Myocyte (in vitro differentiated cells): Measurements from ENCODE around the gene SMIM9. TPM values are rescaled to one million over a fixed set of nuclear protein-coding genes. Genes with fewer than 3 reads are reported as not detected.
"Not testable (repeated sequence)": the region's sequence is repeated elsewhere in the genome, so short reads cannot be mapped to it uniquely, and the experiment has no call there.

Source experiments
- DNase-seq: peaks from one replicate; pipeline ENCODE4 v3.0.0-alpha.2; 2012; ENCODE audit warnings: low read depth
- polyA plus RNA-seq: library from polyadenylated mRNA; unstranded; fragments of >200 nt; gene quantifications from one replicate; pipeline ENCODE4 v1.2.1, GENCODE V29; 2012; ENCODE audit warnings: missing spikeins
- total RNA-seq: library from RNA; depleted of rRNA; stranded (reverse); fragments of >200 nt; gene quantifications from 2 replicates; pipeline ENCODE4 v1.2.3, GENCODE V29; 2014

Gene SMIM9
- not detected in 2 replicates for total RNA-seq
- not detected for polyA plus RNA-seq

- no peak for DNase-seq
These were observed at the start of gene SMIM9 for GRCh38 chrX:154834562-154834961. SMIM9 (minus strand) TSS chrX:154834662; CDS start chrX:154830856, 3,806 bp downstream.

- not testable (repeated sequence) for DNase-seq
These were observed 49.6 kb upstream of the SMIM9 start for GRCh38 chrX:154884069-154884468.

GRCh38 chrX:154873329-154873728 lies 38.9 kb upstream of the SMIM9 start:
- DNase-seq, result no peak

DNA sequence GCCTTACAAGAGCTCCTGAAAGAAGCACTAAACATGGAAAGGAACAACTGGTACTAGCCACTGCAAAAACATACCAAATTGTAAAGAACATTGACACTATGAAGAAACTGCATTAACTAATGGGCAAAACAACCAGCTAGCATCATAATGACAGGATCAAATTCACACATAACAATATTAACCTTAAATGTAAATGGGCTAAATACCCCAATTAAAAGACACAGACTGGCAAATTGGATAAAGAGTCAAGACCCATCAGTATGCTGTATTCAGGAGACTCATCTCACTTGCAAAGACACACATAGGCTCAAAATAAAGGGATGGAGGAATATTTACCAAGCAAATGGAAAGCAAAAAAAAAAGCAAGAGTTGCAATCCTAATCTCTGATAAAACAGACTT lies 34.1 kb upstream of the SMIM9 start:
- not testable (repeated sequence) for DNase-seq

DNA sequence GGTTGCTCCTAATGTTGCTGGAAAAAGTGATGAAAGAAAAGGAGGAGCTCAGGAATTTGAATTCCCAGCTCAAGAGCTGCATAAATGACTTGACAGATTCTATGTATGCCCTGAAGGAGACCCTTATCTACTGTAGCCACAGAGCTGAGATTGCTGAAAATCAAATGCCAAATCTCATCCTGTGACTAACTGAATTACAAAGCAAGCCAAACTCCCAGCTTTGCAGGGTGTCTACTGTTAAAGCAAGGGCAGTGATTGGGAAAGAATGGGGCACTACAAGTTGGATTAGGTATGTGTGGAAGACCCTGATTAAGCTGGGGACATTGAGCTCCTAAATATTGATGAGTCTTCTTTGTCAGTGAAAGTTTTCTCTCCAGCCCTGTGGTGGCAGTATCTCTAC lies 20.8 kb upstream of the SMIM9 start:
- DNase-seq, result no peak

- no peak for DNase-seq
These were observed 16.6 kb upstream of the SMIM9 start for GRCh38 chrX:154850957-154851611.

GRCh38 chrX:154840856-154841255 lies 6.4 kb upstream of the SMIM9 start:
- DNase-seq, result peak; percentile 27

- no peak for DNase-seq
These were observed 1.7 kb upstream of the SMIM9 start for GRCh38 chrX:154836163-154836562.

DNA sequence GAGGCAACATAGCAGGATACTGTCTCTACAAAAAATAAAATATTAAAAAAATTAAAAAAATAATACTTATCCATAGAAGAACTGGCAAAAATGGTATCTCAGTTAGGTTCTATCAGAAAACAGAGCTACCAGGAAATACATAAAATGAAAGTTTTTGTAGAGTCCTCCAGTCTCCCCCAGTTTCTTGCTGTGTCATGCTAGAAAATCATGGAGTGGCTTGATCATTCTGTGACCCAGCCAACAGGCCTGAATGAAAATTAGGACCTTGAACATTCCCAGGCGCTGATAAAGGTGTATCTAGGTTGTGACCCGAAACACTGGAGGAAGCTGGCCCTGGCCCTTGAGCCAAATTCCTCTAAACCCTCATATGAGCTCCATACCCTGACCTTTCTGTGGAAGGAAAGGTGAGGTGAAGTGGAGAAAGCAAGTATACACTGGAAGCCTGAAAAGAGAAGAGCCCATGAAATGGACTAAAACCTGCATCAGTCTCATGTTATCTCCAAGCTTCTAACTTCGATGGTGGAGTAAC lies 652 bp downstream of the SMIM9 start:
- no peak for DNase-seq

- DNase-seq, result no peak
These were observed 4.5 kb downstream of the SMIM9 start for GRCh38 chrX:154829926-154830442.

GRCh38 chrX:154829134-154829533 lies 5.3 kb downstream of the SMIM9 start:
- DNase-seq, result no peak

GRCh38 chrX:154828016-154828408 lies 6.5 kb downstream of the SMIM9 start:
- DNase-seq, result no peak

GRCh38 chrX:154827194-154828015 lies 7.1 kb downstream of the SMIM9 start:
- DNase-seq, result no peak

DNA sequence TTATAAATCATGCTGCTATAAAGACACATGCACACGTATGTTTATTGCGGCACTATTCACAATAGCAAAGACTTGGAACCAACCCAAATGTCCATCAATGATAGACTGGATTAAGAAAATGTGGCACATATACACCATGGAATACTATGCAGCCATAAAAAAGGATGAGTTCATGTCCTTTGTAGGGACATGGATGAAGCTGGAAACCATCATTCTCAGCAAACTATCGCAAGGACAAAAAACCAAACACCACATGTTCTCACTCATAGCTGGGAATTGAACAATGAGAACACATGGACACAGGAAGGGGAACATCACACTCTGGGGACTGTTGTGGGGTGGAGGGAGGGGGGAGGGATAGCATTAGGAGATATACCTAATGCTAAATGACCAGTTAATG lies 8.9 kb downstream of the SMIM9 start:
- DNase-seq, result not testable (repeated sequence)

- no peak for DNase-seq
These were observed 9.8 kb downstream of the SMIM9 start for GRCh38 chrX:154824638-154825037.

DNA sequence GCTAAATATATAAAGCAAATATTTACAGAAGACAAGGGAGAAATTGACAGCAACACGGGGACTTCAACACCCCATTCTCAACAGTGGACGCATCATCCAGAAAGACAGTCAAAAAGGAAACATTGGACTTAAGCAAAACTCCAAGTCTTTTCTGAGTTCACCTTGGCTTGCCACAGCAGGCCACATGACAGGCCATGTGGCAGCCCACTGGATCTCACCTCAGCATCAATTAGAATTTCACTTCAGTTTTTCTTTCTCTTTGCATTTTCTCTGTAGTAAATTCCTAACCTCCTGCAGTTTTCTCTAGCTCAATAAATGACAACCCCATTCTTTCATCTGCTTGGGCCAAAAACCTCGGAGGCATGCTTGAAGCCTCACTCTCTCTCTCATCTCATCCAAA lies 12.4 kb downstream of the SMIM9 start:
- no peak for DNase-seq

DNA sequence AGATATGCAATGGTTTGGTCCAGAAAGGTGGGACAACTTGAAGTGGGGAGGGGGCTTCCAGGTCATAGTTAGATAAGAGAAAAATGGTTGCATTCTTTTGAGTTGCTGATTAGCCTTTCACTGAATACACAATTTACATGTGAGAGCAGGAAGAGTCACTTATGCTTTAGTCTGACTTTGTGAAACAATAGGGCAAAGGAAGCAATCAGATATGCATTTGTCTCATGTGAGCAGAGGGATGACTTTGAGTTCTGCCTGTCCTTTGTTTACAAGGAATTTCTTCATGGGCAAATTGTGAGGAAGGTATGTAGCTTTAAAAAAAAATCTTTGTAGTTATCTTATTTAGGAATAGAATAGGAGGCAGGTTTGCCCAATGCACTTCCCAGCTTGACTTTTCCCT lies 12.9 kb downstream of the SMIM9 start:
- DNase-seq, result no peak

DNA sequence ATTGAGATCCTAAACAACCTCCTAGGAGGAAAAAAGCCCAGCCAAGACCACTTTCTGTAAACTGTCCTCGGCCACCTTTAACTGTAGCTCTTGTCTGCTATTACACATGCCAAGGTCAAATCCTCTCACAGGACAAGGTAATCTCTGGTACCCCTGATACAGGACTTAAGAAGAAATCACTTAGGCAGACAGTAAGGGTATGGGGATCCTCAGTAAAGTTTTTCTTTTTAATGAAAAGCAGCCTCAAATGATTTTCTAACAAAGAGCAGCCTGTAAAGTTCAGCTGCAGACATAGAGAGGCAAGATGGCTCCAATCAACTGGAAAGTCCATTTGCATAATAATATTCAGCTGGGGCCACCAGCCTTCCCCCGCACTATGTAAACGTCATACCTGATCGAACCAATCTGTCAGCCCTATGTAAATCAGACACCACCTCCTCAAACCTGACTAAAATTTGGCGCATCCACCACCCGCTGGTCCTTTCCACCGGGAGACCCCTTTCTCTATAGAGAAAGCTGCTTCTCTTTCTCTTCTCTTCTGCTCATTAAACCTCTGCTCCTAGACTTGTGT lies 14.6 kb downstream of the SMIM9 start:
- no peak for DNase-seq

- DNase-seq, result no peak
These were observed 15.3 kb downstream of the SMIM9 start for GRCh38 chrX:154818916-154819770.

DNA sequence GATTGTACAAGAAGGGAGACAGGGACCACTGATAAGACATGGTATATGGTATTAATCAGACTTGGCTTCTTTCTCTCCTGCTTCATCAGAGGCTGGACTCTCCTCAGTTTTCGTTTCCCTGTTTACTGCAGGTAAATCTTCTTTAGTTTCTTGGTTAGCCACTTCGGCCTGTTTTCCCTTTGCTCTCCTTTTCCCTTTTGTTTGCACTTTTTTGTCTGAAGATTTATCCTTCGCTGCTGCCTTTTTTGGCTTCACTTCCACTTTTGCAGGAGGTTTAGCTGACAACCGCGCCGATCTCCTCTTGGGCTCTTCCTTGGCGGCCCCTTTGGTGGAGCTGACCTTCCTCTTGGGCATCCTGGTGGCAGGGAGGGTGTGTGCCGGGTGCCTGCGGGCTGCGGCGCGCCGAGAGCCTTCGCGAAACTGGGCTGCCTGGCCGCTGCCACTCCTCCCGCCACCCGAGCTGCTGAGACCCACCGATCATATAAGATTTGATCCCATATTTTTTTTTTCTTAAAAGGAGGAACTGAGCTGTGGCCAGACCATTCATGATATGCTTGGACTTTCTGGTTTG lies 17.3 kb downstream of the SMIM9 start:
- DNase-seq, result not testable (repeated sequence)
